Measurements from ENCODE around the gene GNB1L.

DNA sequence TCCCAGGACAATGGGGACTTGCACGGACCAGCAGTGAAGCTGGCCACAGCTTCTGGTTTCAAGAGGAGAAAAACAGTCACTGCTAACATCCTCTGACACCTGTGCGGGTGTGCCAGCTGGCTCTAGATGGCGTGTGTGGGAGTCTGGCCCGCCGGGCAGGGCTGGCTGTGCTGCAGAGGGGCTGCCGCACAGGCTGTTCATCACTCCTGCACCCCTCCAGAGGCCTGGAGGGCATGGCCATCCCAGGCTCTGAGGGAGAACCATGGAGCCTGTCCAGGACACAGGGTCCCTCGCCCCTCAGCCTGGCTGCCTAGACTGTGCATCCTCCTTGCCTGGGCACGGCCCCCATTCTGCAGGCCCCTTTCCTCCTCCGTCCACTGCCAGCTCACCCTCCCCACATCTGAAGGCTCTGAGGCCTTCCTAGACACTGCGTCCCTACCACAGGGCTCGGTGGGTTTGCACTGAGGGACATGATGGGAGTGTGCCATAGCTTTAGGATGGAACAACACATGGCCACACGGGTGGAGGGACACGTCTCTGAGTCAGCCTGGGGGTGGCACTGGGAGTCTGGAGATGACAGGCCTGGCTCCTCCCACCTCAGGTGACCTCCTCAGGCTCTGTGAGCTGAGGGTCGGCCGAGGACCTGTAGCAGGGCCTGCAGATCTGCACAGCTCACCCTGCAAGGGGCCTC, 42.1 kb upstream of the GNB1L start:
- TF ChIP-seq, protein P1, sequence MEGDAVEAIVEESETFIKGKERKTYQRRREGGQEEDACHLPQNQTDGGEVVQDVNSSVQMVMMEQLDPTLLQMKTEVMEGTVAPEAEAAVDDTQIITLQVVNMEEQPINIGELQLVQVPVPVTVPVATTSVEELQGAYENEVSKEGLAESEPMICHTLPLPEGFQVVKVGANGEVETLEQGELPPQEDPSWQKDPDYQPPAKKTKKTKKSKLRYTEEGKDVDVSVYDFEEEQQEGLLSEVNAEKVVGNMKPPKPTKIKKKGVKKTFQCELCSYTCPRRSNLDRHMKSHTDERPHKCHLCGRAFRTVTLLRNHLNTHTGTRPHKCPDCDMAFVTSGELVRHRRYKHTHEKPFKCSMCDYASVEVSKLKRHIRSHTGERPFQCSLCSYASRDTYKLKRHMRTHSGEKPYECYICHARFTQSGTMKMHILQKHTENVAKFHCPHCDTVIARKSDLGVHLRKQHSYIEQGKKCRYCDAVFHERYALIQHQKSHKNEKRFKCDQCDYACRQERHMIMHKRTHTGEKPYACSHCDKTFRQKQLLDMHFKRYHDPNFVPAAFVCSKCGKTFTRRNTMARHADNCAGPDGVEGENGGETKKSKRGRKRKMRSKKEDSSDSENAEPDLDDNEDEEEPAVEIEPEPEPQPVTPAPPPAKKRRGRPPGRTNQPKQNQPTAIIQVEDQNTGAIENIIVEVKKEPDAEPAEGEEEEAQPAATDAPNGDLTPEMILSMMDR (conservative IDR thresholded peaks at IDR 0.05; ENCODE audit: low read depth, low read length), result no peak
- TF ChIP-seq EZH2 (IDR thresholded peaks at IDR 0.05; ENCODE audit: borderline replicate concordance, low read depth, low read length, poor library complexity, severe bottlenecking), result no peak

Measured in A673 (cell line).